ENCODE measurements around the gene MED29. TPM values are rescaled to one million over a fixed set of nuclear protein-coding genes. Genes with fewer than 3 reads are reported as not detected.

MED29 gene
- total and polyA plus RNA-seq, 2 of the 13 experiments (the other 11 are each of a cell fraction or from before 2014, with no cell fraction given), result 14.0 to 19.7 TPM

DNA sequence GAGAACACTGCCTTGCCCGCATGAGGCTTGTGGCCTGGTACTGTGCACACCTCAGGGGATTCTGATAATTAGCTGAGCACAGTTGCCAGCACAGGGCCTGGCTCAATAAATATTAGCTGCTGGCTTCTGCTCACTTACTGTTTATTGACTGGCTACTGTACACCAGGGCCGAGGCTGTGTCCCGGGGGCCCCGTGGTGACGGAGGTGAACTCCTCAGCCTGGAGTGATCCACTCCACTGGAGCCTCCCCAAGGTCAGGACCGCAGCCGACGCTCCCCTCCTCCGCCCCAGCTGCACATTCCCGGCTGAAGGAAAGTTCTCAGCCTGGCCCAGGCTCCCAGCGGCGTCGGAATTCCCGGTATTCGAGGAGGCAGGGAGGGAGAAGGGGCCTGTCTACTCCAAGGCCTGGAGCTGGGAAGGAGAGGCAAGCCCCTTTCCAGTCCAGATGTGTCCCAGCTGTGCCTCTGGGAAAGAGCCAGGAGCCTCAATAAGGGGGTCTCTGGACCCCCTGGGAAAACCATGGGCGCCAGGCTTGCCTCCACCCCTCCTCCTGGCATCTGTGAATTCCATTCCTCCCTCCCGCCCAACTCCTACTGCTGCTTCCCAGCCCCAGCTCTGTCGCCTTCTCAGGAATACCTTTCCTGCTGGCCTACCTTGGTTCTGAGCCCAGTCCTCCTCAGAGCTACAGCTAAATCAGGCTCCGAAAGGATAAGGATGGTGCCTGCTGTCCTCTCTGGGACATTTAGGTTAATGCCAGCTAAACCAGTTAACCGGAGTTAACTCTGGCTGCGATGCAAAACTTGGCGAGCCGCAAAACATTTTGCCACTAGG lies 37.3 kb downstream of the MED29 start (continued):
- TF ChIP-seq AHDC1 (CRISPR knock-in tag; IDR thresholded peaks at IDR 0.05; ENCODE audit: borderline replicate concordance) (no peak), SCMH1 (CRISPR knock-in tag; IDR thresholded peaks at IDR 0.05; ENCODE audit: borderline replicate concordance) (no peak), ZFP90 (CRISPR knock-in tag; IDR thresholded peaks at IDR 0.05; ENCODE audit: borderline replicate concordance) (no peak), CBX2 (IDR thresholded peaks at IDR 0.05; ENCODE audit: low read depth, low read length) (no peak), CBX2 (CRISPR knock-in tag; IDR thresholded peaks at IDR 0.05; ENCODE audit: low read depth) (no peak), TFDP1 (CRISPR knock-in tag; IDR thresholded peaks at IDR 0.05; ENCODE audit: borderline replicate concordance) (no peak), RELA (CRISPR knock-in tag; IDR thresholded peaks at IDR 0.05) (no peak), CENPT (CRISPR knock-in tag; IDR thresholded peaks at IDR 0.05; ENCODE audit: low read depth) (no peak), ZNF773 (CRISPR knock-in tag; IDR thresholded peaks at IDR 0.05; ENCODE audit: borderline replicate concordance) (no peak), HOXA5 (CRISPR knock-in tag; IDR thresholded peaks at IDR 0.05) (0 out of 2 replicates have a peak, but pooled peaks have one; percentile 11), ZNF3 (CRISPR knock-in tag; IDR thresholded peaks at IDR 0.05) (peak; percentile 91)
- TF ChIP-seq, protein P1, sequence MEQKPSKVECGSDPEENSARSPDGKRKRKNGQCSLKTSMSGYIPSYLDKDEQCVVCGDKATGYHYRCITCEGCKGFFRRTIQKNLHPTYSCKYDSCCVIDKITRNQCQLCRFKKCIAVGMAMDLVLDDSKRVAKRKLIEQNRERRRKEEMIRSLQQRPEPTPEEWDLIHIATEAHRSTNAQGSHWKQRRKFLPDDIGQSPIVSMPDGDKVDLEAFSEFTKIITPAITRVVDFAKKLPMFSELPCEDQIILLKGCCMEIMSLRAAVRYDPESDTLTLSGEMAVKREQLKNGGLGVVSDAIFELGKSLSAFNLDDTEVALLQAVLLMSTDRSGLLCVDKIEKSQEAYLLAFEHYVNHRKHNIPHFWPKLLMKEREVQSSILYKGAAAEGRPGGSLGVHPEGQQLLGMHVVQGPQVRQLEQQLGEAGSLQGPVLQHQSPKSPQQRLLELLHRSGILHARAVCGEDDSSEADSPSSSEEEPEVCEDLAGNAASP (CRISPR knock-in tag; IDR thresholded peaks at IDR 0.05; ENCODE audit: borderline replicate concordance), result peak; percentile 49; the same call in 1 of the 2 replicates
- TF ChIP-seq, protein P2, sequence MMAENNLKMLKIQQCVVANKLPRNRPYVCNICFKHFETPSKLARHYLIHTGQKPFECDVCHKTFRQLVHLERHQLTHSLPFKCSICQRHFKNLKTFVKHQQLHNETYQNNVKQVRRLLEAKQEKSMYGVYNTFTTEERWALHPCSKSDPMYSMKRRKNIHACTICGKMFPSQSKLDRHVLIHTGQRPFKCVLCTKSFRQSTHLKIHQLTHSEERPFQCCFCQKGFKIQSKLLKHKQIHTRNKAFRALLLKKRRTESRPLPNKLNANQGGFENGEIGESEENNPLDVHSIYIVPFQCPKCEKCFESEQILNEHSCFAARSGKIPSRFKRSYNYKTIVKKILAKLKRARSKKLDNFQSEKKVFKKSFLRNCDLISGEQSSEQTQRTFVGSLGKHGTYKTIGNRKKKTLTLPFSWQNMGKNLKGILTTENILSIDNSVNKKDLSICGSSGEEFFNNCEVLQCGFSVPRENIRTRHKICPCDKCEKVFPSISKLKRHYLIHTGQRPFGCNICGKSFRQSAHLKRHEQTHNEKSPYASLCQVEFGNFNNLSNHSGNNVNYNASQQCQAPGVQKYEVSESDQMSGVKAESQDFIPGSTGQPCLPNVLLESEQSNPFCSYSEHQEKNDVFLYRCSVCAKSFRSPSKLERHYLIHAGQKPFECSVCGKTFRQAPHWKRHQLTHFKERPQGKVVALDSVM (CRISPR knock-in tag; IDR thresholded peaks at IDR 0.05), result peak; percentile 69; the same call in 1 of the 2 replicates
- TF ChIP-seq, protein P3, sequence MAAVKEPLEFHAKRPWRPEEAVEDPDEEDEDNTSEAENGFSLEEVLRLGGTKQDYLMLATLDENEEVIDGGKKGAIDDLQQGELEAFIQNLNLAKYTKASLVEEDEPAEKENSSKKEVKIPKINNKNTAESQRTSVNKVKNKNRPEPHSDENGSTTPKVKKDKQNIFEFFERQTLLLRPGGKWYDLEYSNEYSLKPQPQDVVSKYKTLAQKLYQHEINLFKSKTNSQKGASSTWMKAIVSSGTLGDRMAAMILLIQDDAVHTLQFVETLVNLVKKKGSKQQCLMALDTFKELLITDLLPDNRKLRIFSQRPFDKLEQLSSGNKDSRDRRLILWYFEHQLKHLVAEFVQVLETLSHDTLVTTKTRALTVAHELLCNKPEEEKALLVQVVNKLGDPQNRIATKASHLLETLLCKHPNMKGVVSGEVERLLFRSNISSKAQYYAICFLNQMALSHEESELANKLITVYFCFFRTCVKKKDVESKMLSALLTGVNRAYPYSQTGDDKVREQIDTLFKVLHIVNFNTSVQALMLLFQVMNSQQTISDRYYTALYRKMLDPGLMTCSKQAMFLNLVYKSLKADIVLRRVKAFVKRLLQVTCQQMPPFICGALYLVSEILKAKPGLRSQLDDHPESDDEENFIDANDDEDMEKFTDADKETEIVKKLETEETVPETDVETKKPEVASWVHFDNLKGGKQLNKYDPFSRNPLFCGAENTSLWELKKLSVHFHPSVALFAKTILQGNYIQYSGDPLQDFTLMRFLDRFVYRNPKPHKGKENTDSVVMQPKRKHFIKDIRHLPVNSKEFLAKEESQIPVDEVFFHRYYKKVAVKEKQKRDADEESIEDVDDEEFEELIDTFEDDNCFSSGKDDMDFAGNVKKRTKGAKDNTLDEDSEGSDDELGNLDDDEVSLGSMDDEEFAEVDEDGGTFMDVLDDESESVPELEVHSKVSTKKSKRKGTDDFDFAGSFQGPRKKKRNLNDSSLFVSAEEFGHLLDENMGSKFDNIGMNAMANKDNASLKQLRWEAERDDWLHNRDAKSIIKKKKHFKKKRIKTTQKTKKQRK (IDR thresholded peaks at IDR 0.05; ENCODE audit: low read length), result no peak

Measured in HepG2 (cell line).